Activated naive CD8-positive, alpha-beta T cell treated with anti-CD3 and anti-CD28 coated beads, Interleukin-2, amount 10 ng/mL, durations not matched to agents 7 days and 5 days (primary cell): Measurements from ENCODE around the gene INTU. TPM values are rescaled to one million over a fixed set of nuclear protein-coding genes. Genes with fewer than 3 reads are reported as not detected.

Experiments used
- ATAC-seq: fragments of 150-1000 bp; cut with Tn5 transposase; one replicate; pipeline ENCODE4 v1.10.0; 2021; ENCODE audit warnings: low read depth, moderate library complexity
- POLR2A ChIA-PET: fragments of 350-600 bp; sonication (Branson Sonifier 250); formaldehyde crosslinking; loops from one replicate; lab custom pipeline; 2021; ENCODE audit warnings: antibody characterized with exemption; lab: Charles Lee
- DNase-seq: peaks from one replicate; pipeline ENCODE4 v3.0.0; 2021
- H3K27ac Mint-ChIP-seq: one replicate; pipeline ENCODE4 v1.8.0; 2022; ENCODE audit warnings: mild to moderate bottlenecking, mixed read lengths
- H3K27me3 Mint-ChIP-seq: one replicate; pipeline ENCODE4 v1.8.0; 2022; ENCODE audit warnings: mild to moderate bottlenecking, moderate library complexity, mixed read lengths
- H3K36me3 Mint-ChIP-seq: one replicate; pipeline ENCODE4 v1.8.0; 2021; ENCODE audit warnings: mild to moderate bottlenecking, mixed read lengths
- H3K4me1 Mint-ChIP-seq: one replicate; pipeline ENCODE4 v1.8.0; 2021; ENCODE audit warnings: mixed read lengths
- H3K4me3 Mint-ChIP-seq: one replicate; pipeline ENCODE4 v1.8.0; 2022; ENCODE audit warnings: mild to moderate bottlenecking, moderate library complexity, mixed read lengths
- H3K9me3 Mint-ChIP-seq: one replicate; pipeline ENCODE4 v1.8.0; 2021; ENCODE audit warnings: mixed read lengths
- total RNA-seq, 2 experiments: library from RNA; stranded (reverse); gene quantifications; one replicate each; pipeline ENCODE4 v1.2.3, GENCODE V29; 2021

INTU gene
- total RNA-seq, 2 experiments from 2014 or later, result 0.06 to 0.17 TPM

- peaks cover 2% of the 10 kb centered on the region for H3K27me3 Mint-ChIP-seq
- no peaks in the 10 kb centered on the region for H3K9me3 Mint-ChIP-seq
- H3K27ac Mint-ChIP-seq, result no peak overlapping the region
- no peak overlapping the region for H3K4me3 Mint-ChIP-seq
- H3K36me3 Mint-ChIP-seq, result no peaks in the 10 kb centered on the region
- POLR2A ChIA-PET, result no interaction called here
- DNase-seq (no peak), ATAC-seq (no peak)
- no peaks in the 10 kb centered on the region for H3K4me1 Mint-ChIP-seq
Measured at GRCh38 chr4:127734976-127735375, 102.2 kb downstream of the INTU start.

GRCh38 chr4:127737295-127737694 is 104.5 kb downstream of the INTU start:
- Mint-ChIP-seq H3K4me3 (no peak overlapping the region), H3K36me3 (no peaks in the 10 kb centered on the region), H3K9me3 (peaks cover 1% of the 10 kb centered on the region), H3K4me1 (no peaks in the 10 kb centered on the region), H3K27me3 (peaks cover 3% of the 10 kb centered on the region), H3K27ac (no peak overlapping the region)
- no peak for ATAC-seq
- DNase-seq, result no peak
- POLR2A ChIA-PET, result no interaction called here

GRCh38 chr4:127741247-127741646 is 108.5 kb downstream of the INTU start:
- ATAC-seq (no peak), DNase-seq (no peak)
- Mint-ChIP-seq H3K36me3 (no peaks in the 10 kb centered on the region), H3K27me3 (peaks cover 14% of the 10 kb centered on the region), H3K4me3 (no peak overlapping the region), H3K9me3 (peaks cover 2% of the 10 kb centered on the region), H3K4me1 (no peaks in the 10 kb centered on the region), H3K27ac (no peak overlapping the region)
- POLR2A ChIA-PET, result no interaction called here

- H3K27me3 Mint-ChIP-seq, result peaks cover 11% of the 10 kb centered on the region
- POLR2A ChIA-PET, result no interaction called here
- H3K9me3 Mint-ChIP-seq, result peaks cover 5% of the 10 kb centered on the region
- DNase-seq, result no peak
- no peaks in the 10 kb centered on the region for H3K4me1 Mint-ChIP-seq
- no peak overlapping the region for H3K4me3 Mint-ChIP-seq
- peaks cover 3% of the 10 kb centered on the region for H3K36me3 Mint-ChIP-seq
- no peak for ATAC-seq
- no peak overlapping the region for H3K27ac Mint-ChIP-seq
Measured at GRCh38 chr4:127747883-127748282, 115.1 kb downstream of the INTU start.

- DNase-seq (no peak), ATAC-seq (no peak)
- Mint-ChIP-seq H3K27ac (no peak overlapping the region), H3K27me3 (peaks cover 16% of the 10 kb centered on the region), H3K9me3 (peaks cover 5% of the 10 kb centered on the region), H3K4me3 (no peak overlapping the region), H3K36me3 (peaks cover 3% of the 10 kb centered on the region), H3K4me1 (no peaks in the 10 kb centered on the region)
- POLR2A ChIA-PET, result no interaction called here
Measured at GRCh38 chr4:127748957-127749356, 116.2 kb downstream of the INTU start.

- Mint-ChIP-seq H3K27ac (no peak overlapping the region), H3K36me3 (no peaks in the 10 kb centered on the region), H3K27me3 (peaks cover 12% of the 10 kb centered on the region), H3K4me3 (no peak overlapping the region), H3K9me3 (peaks cover 1% of the 10 kb centered on the region), H3K4me1 (no peaks in the 10 kb centered on the region)
- POLR2A ChIA-PET, result no interaction called here
- DNase-seq (no peak), ATAC-seq (no peak)
Measured at GRCh38 chr4:127756906-127757305, 124.1 kb downstream of the INTU start.

- DNase-seq (no peak), ATAC-seq (no peak)
- no peaks in the 10 kb centered on the region for H3K4me1 Mint-ChIP-seq
- POLR2A ChIA-PET, result no interaction called here
- no peaks in the 10 kb centered on the region for H3K9me3 Mint-ChIP-seq
- H3K4me3 Mint-ChIP-seq, result no peak overlapping the region
- H3K27me3 Mint-ChIP-seq, result peaks cover 3% of the 10 kb centered on the region
- no peak overlapping the region for H3K27ac Mint-ChIP-seq
- H3K36me3 Mint-ChIP-seq, result no peaks in the 10 kb centered on the region
Measured at GRCh38 chr4:127759228-127759820, 126.6 kb downstream of the INTU start.

- DNase-seq (no peak), ATAC-seq (no peak)
- Mint-ChIP-seq H3K9me3 (no peaks in the 10 kb centered on the region), H3K4me1 (no peaks in the 10 kb centered on the region), H3K27me3 (no peaks in the 10 kb centered on the region), H3K36me3 (no peaks in the 10 kb centered on the region), H3K4me3 (no peak overlapping the region), H3K27ac (no peak overlapping the region)
- POLR2A ChIA-PET, result no interaction called here
Measured at GRCh38 chr4:127759893-127760292, 127.1 kb downstream of the INTU start.

GRCh38 chr4:127771535-127772275 is 138.9 kb downstream of the INTU start:
- Mint-ChIP-seq H3K4me3 (no peak overlapping the region), H3K9me3 (no peaks in the 10 kb centered on the region), H3K36me3 (no peaks in the 10 kb centered on the region), H3K4me1 (no peaks in the 10 kb centered on the region), H3K27ac (no peak overlapping the region), H3K27me3 (peaks cover 22% of the 10 kb centered on the region)
- ATAC-seq (no peak), DNase-seq (no peak)
- POLR2A ChIA-PET, result no interaction called here

GRCh38 chr4:127772769-127773671 is 140.3 kb downstream of the INTU start:
- Mint-ChIP-seq H3K27me3 (peaks cover 29% of the 10 kb centered on the region), H3K27ac (no peak overlapping the region), H3K4me3 (no peak overlapping the region), H3K36me3 (no peaks in the 10 kb centered on the region), H3K4me1 (no peaks in the 10 kb centered on the region), H3K9me3 (no peaks in the 10 kb centered on the region)
- DNase-seq (no peak), ATAC-seq (no peak)
- POLR2A ChIA-PET, result no interaction called here

- no peak for DNase-seq
- ATAC-seq, result no peak
- peaks cover 45% of the 10 kb centered on the region for H3K27me3 Mint-ChIP-seq
- no peaks in the 10 kb centered on the region for H3K36me3 Mint-ChIP-seq
- no peak overlapping the region for H3K27ac Mint-ChIP-seq
- POLR2A ChIA-PET, result no interaction called here
- H3K9me3 Mint-ChIP-seq, result no peaks in the 10 kb centered on the region
- H3K4me1 Mint-ChIP-seq, result no peaks in the 10 kb centered on the region
- H3K4me3 Mint-ChIP-seq, result no peak overlapping the region
Measured at GRCh38 chr4:127775843-127776242, 143.1 kb downstream of the INTU start.
